PC-3 (cell line): ENCODE results near the gene EXOC4. TPM values are rescaled to one million over a fixed set of nuclear protein-coding genes. Genes with fewer than 3 reads are reported as not detected.

Experiments
- ATAC-seq: fragments of 200-7000 bp; cut with Tn5 transposase; 2 replicates; pipeline ENCODE4 v1.9.1; 2020; ENCODE audit warnings: mild to moderate bottlenecking, moderate library complexity
- BruUV-seq: library from RNA; stranded (reverse); fragments of 400-500 nt; replicated peaks from 2 replicates; lab custom pipeline; 2021; lab: Mats Ljungman, UMichigan
- CTCF ChIA-PET: fragments of 300-600 bp; sonication (Branson Sonifier 250); formaldehyde crosslinking; loops from one replicate; lab custom pipeline; 2022; ENCODE audit warnings: antibody characterized with exemption; lab: Charles Lee
- POLR2A ChIA-PET: fragments of 300-600 bp; sonication (Branson Sonifier 250); formaldehyde crosslinking; loops from one replicate; lab custom pipeline; 2022; ENCODE audit warnings: antibody characterized with exemption; ENCODE audit not compliant: unreplicated experiment; lab: Charles Lee
- DNase-seq: peaks from one replicate; pipeline ENCODE4 v3.0.0-alpha.2; 2015
- H2AFZ ChIP-seq: fragments of 300-600 bp; sonication (generic); 2 replicates; pipeline ENCODE4 v1.6.0; 2016; ENCODE audit warnings: antibody characterized with exemption, low read length
- H3F3A ChIP-seq: fragments of 300-600 bp; sonication (generic); one replicate; pipeline ENCODE4 v1.6.0; 2017; ENCODE audit warnings: antibody characterized with exemption, low read length, control low read depth, mild to moderate bottlenecking; ENCODE audit not compliant: unreplicated experiment
- H3K27ac ChIP-seq: fragments of 300-600 bp; sonication (generic); 2 replicates; pipeline ENCODE4 v1.5.1; 2016; ENCODE audit warnings: mild to moderate bottlenecking, low read length
- H3K27me3 ChIP-seq: fragments of 300-600 bp; sonication (generic); 2 replicates; pipeline ENCODE4 v1.6.1; 2016; ENCODE audit warnings: low read length, mixed read lengths
- H3K36me3 ChIP-seq: fragments of 300-600 bp; sonication (generic); 2 replicates; pipeline ENCODE4 v1.6.1; 2016; ENCODE audit warnings: low read depth, mixed run types, low read length, mixed read lengths
- H3K4me1 ChIP-seq: fragments of 300-600 bp; sonication (generic); 2 replicates; pipeline ENCODE4 v1.5.1; 2016; ENCODE audit warnings: low read length; ENCODE audit not compliant: insufficient read depth
- H3K4me2 ChIP-seq: fragments of 300-600 bp; sonication (generic); 2 replicates; pipeline ENCODE4 v1.6.0; 2016; ENCODE audit warnings: low read length
- H3K4me3 ChIP-seq: fragments of 300-600 bp; sonication (generic); 2 replicates; pipeline ENCODE4 v1.5.1; 2016; ENCODE audit warnings: mild to moderate bottlenecking, low read length, mixed read lengths
- H3K79me2 ChIP-seq: fragments of 300-600 bp; sonication (generic); 2 replicates; pipeline ENCODE4 v1.6.1; 2017; ENCODE audit warnings: low read length, mixed read lengths
- H3K9ac ChIP-seq: fragments of 300-600 bp; sonication (generic); 2 replicates; pipeline ENCODE4 v1.6.0; 2016; ENCODE audit warnings: mild to moderate bottlenecking, low read length
- H3K9me2 ChIP-seq: fragments of 300-600 bp; sonication (generic); replicated peaks from 2 replicates; pipeline ENCODE4 v1.6.1; 2016; ENCODE audit warnings: mixed run types, low read length, mixed read lengths
- H3K9me3 ChIP-seq: fragments of 300-600 bp; sonication (generic); 2 replicates; pipeline ENCODE4 v1.6.1; 2016; ENCODE audit warnings: low read length, mixed read lengths
- H4K20me1 ChIP-seq: fragments of 300-600 bp; sonication (generic); 2 replicates; pipeline ENCODE4 v1.6.1; 2016; ENCODE audit warnings: low read length, mixed read lengths
- EZH2 ChIP-seq: fragments of 300-600 bp; sonication (generic); IDR thresholded peaks from one replicate; pipeline ENCODE4 v1.6.1; 2017; ENCODE audit warnings: antibody characterized with exemption, mild to moderate bottlenecking, low read length; ENCODE audit not compliant: unreplicated experiment
- EZH2phosphoT487 ChIP-seq: fragments of 300-600 bp; sonication (generic); IDR thresholded peaks from 2 replicates; pipeline ENCODE4 v1.6.1; 2018; ENCODE audit warnings: mild to moderate bottlenecking, antibody characterized with exemption, low read length, borderline replicate concordance
- intact Hi-C: fragments of 100-400 bp; cut with micrococcal nuclease; formaldehyde crosslinking; loops from 2 replicates; pipeline ENCODE4 v1.9.0; 2023
- total RNA-seq: library from RNA; depleted of rRNA; stranded (reverse); fragments of >200 nt; gene quantifications from 2 replicates; pipeline ENCODE4 v1.2.3, GENCODE V29; 2014
- TF ChIP-seq, protein P1 (sequence below): fragments of 300-600 bp; sonication (generic); conservative IDR thresholded peaks from 2 replicates; pipeline ENCODE4 v1.5.1; 2017; ENCODE audit warnings: antibody characterized with exemption, low read depth, mild to moderate bottlenecking, low read length

Gene EXOC4
- total RNA-seq, 1 experiment from 2014 or later = 43.5 TPM

DNA sequence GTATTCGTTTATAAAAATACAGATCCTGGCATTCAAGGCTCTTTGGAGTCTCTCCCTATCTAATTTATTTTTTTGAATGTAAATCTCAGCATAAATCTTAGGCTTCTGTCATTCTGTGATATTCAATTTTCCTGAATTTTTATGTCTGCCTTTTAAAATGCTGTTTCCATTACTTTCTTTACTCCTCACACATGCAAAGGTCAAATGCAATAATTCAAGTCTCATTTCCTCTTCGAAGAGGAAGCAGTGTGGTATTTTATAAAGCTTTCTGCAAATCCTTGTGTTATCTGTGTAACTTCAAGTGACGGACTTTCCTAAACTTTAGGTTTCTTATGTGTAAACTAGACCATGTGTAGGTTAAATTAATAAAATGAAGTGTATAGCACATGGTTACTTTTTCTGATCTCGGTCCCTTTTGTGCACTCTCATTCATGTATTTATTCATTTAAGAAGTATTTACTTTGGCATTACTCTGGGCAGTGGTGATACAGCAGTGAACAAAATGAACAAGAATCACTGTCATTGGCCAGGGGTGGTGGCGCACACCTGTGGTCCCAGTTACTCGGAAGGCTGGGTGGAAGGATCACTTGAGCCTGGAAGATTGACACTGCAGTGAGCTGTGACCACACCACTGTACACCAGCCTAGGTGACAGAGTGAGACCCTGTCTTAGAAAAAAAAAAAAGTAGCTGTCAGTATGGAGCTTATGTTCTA is 332.2 kb downstream of the EXOC4 start:
- POLR2A ChIA-PET = no interaction called here
- CTCF ChIA-PET = no interaction called here

DNA sequence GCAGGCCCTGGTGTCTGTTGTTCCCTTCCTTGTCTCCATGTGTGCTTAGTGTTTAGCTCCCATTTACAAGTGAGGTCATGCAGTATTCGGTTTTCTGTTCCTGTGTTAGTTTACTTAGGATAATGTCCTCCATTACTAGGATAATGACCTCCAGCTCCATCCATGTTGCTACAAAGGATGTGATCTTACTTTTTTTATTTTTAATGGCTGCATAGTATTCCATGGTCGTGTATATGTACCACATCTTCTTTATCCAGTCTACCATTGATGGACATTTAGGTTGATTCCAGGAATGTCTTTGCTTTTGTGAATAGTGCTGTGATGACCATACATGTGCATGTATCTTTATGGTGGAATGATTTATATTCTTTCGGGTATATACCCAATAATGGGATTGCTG is 333.4 kb downstream of the EXOC4 start:
- intact Hi-C loops = no loop called here
- ATAC-seq (no peak), DNase-seq (no peak)
- Histone ChIP-seq H3K9me3 (no peaks in the 10 kb centered on the region), H3F3A (no peaks in the 10 kb centered on the region), H3K9ac (no peak overlapping the region), H3K4me1 (no peaks in the 10 kb centered on the region), H3K4me2 (no peak overlapping the region), H3K9me2 (no peaks in the 10 kb centered on the region), H3K36me3 (no peaks in the 10 kb centered on the region), H3K79me2 (no peaks in the 10 kb centered on the region), H3K4me3 (no peak overlapping the region), H4K20me1 (no peaks in the 10 kb centered on the region), H3K27ac (no peak overlapping the region), H3K27me3 (no peaks in the 10 kb centered on the region), H2AFZ (no peak overlapping the region)
- no TSS peak for BruUV-seq
- ChIA-PET POLR2A (no interaction called here), CTCF (no interaction called here)
- TF ChIP-seq EZH2 (no peak), EZH2phosphoT487 (no peak)
- TF ChIP-seq, protein P1, sequence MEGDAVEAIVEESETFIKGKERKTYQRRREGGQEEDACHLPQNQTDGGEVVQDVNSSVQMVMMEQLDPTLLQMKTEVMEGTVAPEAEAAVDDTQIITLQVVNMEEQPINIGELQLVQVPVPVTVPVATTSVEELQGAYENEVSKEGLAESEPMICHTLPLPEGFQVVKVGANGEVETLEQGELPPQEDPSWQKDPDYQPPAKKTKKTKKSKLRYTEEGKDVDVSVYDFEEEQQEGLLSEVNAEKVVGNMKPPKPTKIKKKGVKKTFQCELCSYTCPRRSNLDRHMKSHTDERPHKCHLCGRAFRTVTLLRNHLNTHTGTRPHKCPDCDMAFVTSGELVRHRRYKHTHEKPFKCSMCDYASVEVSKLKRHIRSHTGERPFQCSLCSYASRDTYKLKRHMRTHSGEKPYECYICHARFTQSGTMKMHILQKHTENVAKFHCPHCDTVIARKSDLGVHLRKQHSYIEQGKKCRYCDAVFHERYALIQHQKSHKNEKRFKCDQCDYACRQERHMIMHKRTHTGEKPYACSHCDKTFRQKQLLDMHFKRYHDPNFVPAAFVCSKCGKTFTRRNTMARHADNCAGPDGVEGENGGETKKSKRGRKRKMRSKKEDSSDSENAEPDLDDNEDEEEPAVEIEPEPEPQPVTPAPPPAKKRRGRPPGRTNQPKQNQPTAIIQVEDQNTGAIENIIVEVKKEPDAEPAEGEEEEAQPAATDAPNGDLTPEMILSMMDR = no peak

More for the DNA sequence above, 332.2 kb downstream of the EXOC4 start:
- Histone ChIP-seq H3F3A (no peaks in the 10 kb centered on the region), H3K27ac (no peak overlapping the region), H3K4me3 (no peak overlapping the region), H3K4me2 (no peak overlapping the region), H3K9me2 (no peaks in the 10 kb centered on the region), H2AFZ (no peak overlapping the region), H3K4me1 (no peaks in the 10 kb centered on the region), H3K27me3 (no peaks in the 10 kb centered on the region), H3K36me3 (no peaks in the 10 kb centered on the region), H3K9me3 (no peaks in the 10 kb centered on the region), H3K79me2 (no peaks in the 10 kb centered on the region), H3K9ac (no peak overlapping the region), H4K20me1 (no peaks in the 10 kb centered on the region)
- ATAC-seq = no peak
- DNase-seq = no peak
- TF ChIP-seq, protein P1 = no peak
- TF ChIP-seq EZH2phosphoT487 (no peak), EZH2 (no peak)
- BruUV-seq = no TSS peak
- intact Hi-C loops = no loop called here

DNA sequence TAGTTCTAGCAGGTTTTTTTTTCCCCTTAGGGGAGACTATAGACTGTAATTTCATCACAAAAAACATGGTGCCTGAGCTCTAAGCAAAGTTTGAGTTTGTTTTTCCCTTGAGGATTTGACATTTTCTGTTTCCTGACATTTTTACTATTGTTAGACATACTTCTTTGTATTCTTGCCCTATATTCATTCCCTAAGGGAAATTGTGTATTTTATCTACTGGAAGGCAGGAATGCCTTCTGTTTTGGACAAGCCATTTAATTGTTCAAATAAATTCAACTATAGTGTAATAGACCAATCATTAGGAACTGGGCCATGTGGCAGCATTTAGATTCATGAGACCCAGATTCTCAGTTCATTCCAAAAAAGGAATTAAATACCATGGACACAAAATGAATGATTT is 335.0 kb downstream of the EXOC4 start:
- intact Hi-C loops = no loop called here
- H3K79me2 ChIP-seq = no peaks in the 10 kb centered on the region
- H4K20me1 ChIP-seq = no peaks in the 10 kb centered on the region
- no TSS peak for BruUV-seq
- CTCF ChIA-PET = no interaction called here
- H3K4me2 ChIP-seq = no peak overlapping the region
- no peak overlapping the region for H3K4me3 ChIP-seq
- no peaks in the 10 kb centered on the region for H3F3A ChIP-seq
- no peaks in the 10 kb centered on the region for H3K4me1 ChIP-seq
- no peaks in the 10 kb centered on the region for H3K9me2 ChIP-seq
- DNase-seq (no peak), ATAC-seq (no peak)
- H3K9me3 ChIP-seq = no peaks in the 10 kb centered on the region
- no peak overlapping the region for H3K27ac ChIP-seq
- H3K9ac ChIP-seq = no peak overlapping the region
- H3K27me3 ChIP-seq = no peaks in the 10 kb centered on the region
- no peaks in the 10 kb centered on the region for H3K36me3 ChIP-seq
- H2AFZ ChIP-seq = no peak overlapping the region
- TF ChIP-seq, protein P1 = no peak
- no peak for TF ChIP-seq EZH2phosphoT487
- TF ChIP-seq EZH2 = no peak
- POLR2A ChIA-PET = no interaction called here
